T-helper 17 cell (primary cell): ENCODE results near the gene KIFC3. TPM values are rescaled to one million over a fixed set of nuclear protein-coding genes. Genes with fewer than 3 reads are reported as not detected.
"Not testable (repeated sequence)": the region's sequence is repeated elsewhere in the genome, so short reads cannot be mapped to it uniquely, and the experiment has no call there.

Source experiments
- ATAC-seq: fragments of 150-1000 bp; cut with Tn5 transposase; 2 replicates; pipeline ENCODE4 v1.10.0; 2021; ENCODE audit warnings: mild to moderate bottlenecking, moderate library complexity
- DNase-seq, 3 donors: peaks; one replicate each; pipeline versions ENCODE4 v3.0.0 to v3.0.0-alpha.2; 2020 to 2021
- H3K9me3 ChIP-seq: one replicate; pipeline ENCODE4 v1.7.0; 2013; ENCODE audit warnings: low read length, mild to moderate bottlenecking; ENCODE audit not compliant: control insufficient read depth, poor library complexity, severe bottlenecking
- H3K27ac Mint-ChIP-seq: one replicate; pipeline ENCODE4 v1.8.0; 2022; ENCODE audit warnings: mild to moderate bottlenecking, moderate library complexity, mixed read lengths
- H3K27me3 Mint-ChIP-seq: one replicate; pipeline ENCODE4 v1.8.0; 2022; ENCODE audit warnings: mixed read lengths
- H3K36me3 Mint-ChIP-seq: one replicate; pipeline ENCODE4 v1.8.0; 2022; ENCODE audit warnings: low read depth, mixed read lengths
- H3K4me1 Mint-ChIP-seq: one replicate; pipeline ENCODE4 v1.8.0; 2022; ENCODE audit warnings: mild to moderate bottlenecking, mixed read lengths
- H3K4me3 Mint-ChIP-seq: one replicate; pipeline ENCODE4 v1.8.0; 2022; ENCODE audit warnings: mild to moderate bottlenecking, moderate library complexity, mixed read lengths
- total RNA-seq, 4 donors: library from RNA in 2 of 4; stranded (reverse) in 2 of 4; gene quantifications; one replicate each; pipeline ENCODE4 v1.2.3 and lab custom pipeline; 2022 to 2026

KIFC3 gene
- total RNA-seq, 2 donors from 2014 or later, result 0.70 to 15.2 TPM

GRCh38 chr16:57730771-57731730 is 71.2 kb downstream of the KIFC3 start:
- peaks cover 12% of the 10 kb centered on the region for H3K4me1 Mint-ChIP-seq
- DNase-seq (no peak), ATAC-seq (no peak)
- H3K36me3 Mint-ChIP-seq, result peaks cover 3% of the 10 kb centered on the region
- H3K27me3 Mint-ChIP-seq, result no peaks in the 10 kb centered on the region
- H3K27ac Mint-ChIP-seq, result no peak overlapping the region
- H3K9me3 ChIP-seq, result no peaks in the 10 kb centered on the region
- H3K4me3 Mint-ChIP-seq, result no peak overlapping the region

- H3K27me3 Mint-ChIP-seq, H3K27ac Mint-ChIP-seq, H3K4me3 Mint-ChIP-seq, H3K9me3 ChIP-seq, ATAC-seq, H3K36me3 Mint-ChIP-seq, DNase-seq, H3K4me1 Mint-ChIP-seq: not testable (repeated sequence)
Observed at GRCh38 chr16:57729852-57730251, 72.4 kb downstream of the KIFC3 start.

GRCh38 chr16:57729182-57729484 is 73.2 kb downstream of the KIFC3 start:
- no peak overlapping the region for H3K4me3 Mint-ChIP-seq
- H3K27me3 Mint-ChIP-seq, result no peaks in the 10 kb centered on the region
- no peaks in the 10 kb centered on the region for H3K36me3 Mint-ChIP-seq
- H3K27ac Mint-ChIP-seq, result no peak overlapping the region
- H3K4me1 Mint-ChIP-seq, result peaks cover 2% of the 10 kb centered on the region
- no peak for DNase-seq
- no peak for ATAC-seq
- no peaks in the 10 kb centered on the region for H3K9me3 ChIP-seq

GRCh38 chr16:57728336-57729181 is 73.7 kb downstream of the KIFC3 start:
- H3K9me3 ChIP-seq, result no peaks in the 10 kb centered on the region
- H3K36me3 Mint-ChIP-seq, result no peaks in the 10 kb centered on the region
- H3K4me3 Mint-ChIP-seq, result no peak overlapping the region
- peaks cover 2% of the 10 kb centered on the region for H3K4me1 Mint-ChIP-seq
- DNase-seq (no peak), ATAC-seq (no peak)
- H3K27me3 Mint-ChIP-seq, result no peaks in the 10 kb centered on the region
- H3K27ac Mint-ChIP-seq, result no peak overlapping the region

- Mint-ChIP-seq H3K4me3 (no peak overlapping the region), H3K27me3 (peaks cover 4% of the 10 kb centered on the region), H3K4me1 (peaks cover 2% of the 10 kb centered on the region), H3K27ac (no peak overlapping the region), H3K36me3 (no peaks in the 10 kb centered on the region)
- ATAC-seq (no peak), DNase-seq (no peak)
- no peaks in the 10 kb centered on the region for H3K9me3 ChIP-seq
Observed at GRCh38 chr16:57727610-57728009, 74.7 kb downstream of the KIFC3 start.

GRCh38 chr16:57726433-57726947 is 75.8 kb downstream of the KIFC3 start:
- Mint-ChIP-seq H3K4me1 (peaks cover 2% of the 10 kb centered on the region), H3K27ac (no peak overlapping the region), H3K36me3 (no peaks in the 10 kb centered on the region), H3K4me3 (no peak overlapping the region), H3K27me3 (peaks cover 11% of the 10 kb centered on the region)
- no peaks in the 10 kb centered on the region for H3K9me3 ChIP-seq
- DNase-seq (no peak), ATAC-seq (no peak)

- Mint-ChIP-seq H3K27me3 (peaks cover 11% of the 10 kb centered on the region), H3K4me1 (peaks cover 2% of the 10 kb centered on the region), H3K36me3 (no peaks in the 10 kb centered on the region), H3K4me3 (no peak overlapping the region), H3K27ac (no peak overlapping the region)
- DNase-seq (no peak), ATAC-seq (no peak)
- H3K9me3 ChIP-seq, result no peaks in the 10 kb centered on the region
Observed at GRCh38 chr16:57725976-57726375, 76.3 kb downstream of the KIFC3 start.

GRCh38 chr16:57725554-57725953 is 76.7 kb downstream of the KIFC3 start:
- H3K9me3 ChIP-seq, result no peaks in the 10 kb centered on the region
- H3K4me1 Mint-ChIP-seq, result peaks cover 2% of the 10 kb centered on the region
- ATAC-seq, result no peak
- DNase-seq, result no peak
- H3K4me3 Mint-ChIP-seq, result no peak overlapping the region
- H3K36me3 Mint-ChIP-seq, result no peaks in the 10 kb centered on the region
- peaks cover 11% of the 10 kb centered on the region for H3K27me3 Mint-ChIP-seq
- no peak overlapping the region for H3K27ac Mint-ChIP-seq

GRCh38 chr16:57725151-57725550 is 77.1 kb downstream of the KIFC3 start:
- Mint-ChIP-seq H3K36me3 (no peaks in the 10 kb centered on the region), H3K27ac (no peak overlapping the region), H3K4me3 (no peak overlapping the region), H3K27me3 (peaks cover 11% of the 10 kb centered on the region), H3K4me1 (peaks cover 2% of the 10 kb centered on the region)
- H3K9me3 ChIP-seq, result no peaks in the 10 kb centered on the region
- ATAC-seq (no peak), DNase-seq (no peak)

- H3K36me3 Mint-ChIP-seq, result no peaks in the 10 kb centered on the region
- ATAC-seq, result no peak
- peaks cover 13% of the 10 kb centered on the region for H3K27me3 Mint-ChIP-seq
- no peak overlapping the region for H3K27ac Mint-ChIP-seq
- H3K9me3 ChIP-seq, result no peaks in the 10 kb centered on the region
- peaks cover 2% of the 10 kb centered on the region for H3K4me1 Mint-ChIP-seq
- H3K4me3 Mint-ChIP-seq, result no peak overlapping the region
- DNase-seq, result no peak
Observed at GRCh38 chr16:57724531-57724930, 77.8 kb downstream of the KIFC3 start.

- Mint-ChIP-seq H3K27me3 (peaks cover 16% of the 10 kb centered on the region), H3K4me1 (peaks cover 2% of the 10 kb centered on the region), H3K4me3 (no peak overlapping the region), H3K27ac (no peak overlapping the region), H3K36me3 (no peaks in the 10 kb centered on the region)
- no peaks in the 10 kb centered on the region for H3K9me3 ChIP-seq
- no peak for ATAC-seq
- DNase-seq, result no peak
Observed at GRCh38 chr16:57723170-57723569, 79.1 kb downstream of the KIFC3 start.

- no peaks in the 10 kb centered on the region for H3K9me3 ChIP-seq
- peaks cover 2% of the 10 kb centered on the region for H3K4me1 Mint-ChIP-seq
- H3K4me3 Mint-ChIP-seq, result no peak overlapping the region
- H3K27ac Mint-ChIP-seq, result no peak overlapping the region
- peaks cover 16% of the 10 kb centered on the region for H3K27me3 Mint-ChIP-seq
- ATAC-seq, result no peak
- no peaks in the 10 kb centered on the region for H3K36me3 Mint-ChIP-seq
- no peak for DNase-seq
Observed at GRCh38 chr16:57722651-57723050, 79.6 kb downstream of the KIFC3 start.

GRCh38 chr16:57722210-57722499 is 80.1 kb downstream of the KIFC3 start:
- H3K27ac Mint-ChIP-seq, result no peak overlapping the region
- H3K36me3 Mint-ChIP-seq, result no peaks in the 10 kb centered on the region
- no peak overlapping the region for H3K4me3 Mint-ChIP-seq
- ATAC-seq (no peak), DNase-seq (no peak)
- peaks cover 16% of the 10 kb centered on the region for H3K27me3 Mint-ChIP-seq
- no peaks in the 10 kb centered on the region for H3K9me3 ChIP-seq
- H3K4me1 Mint-ChIP-seq, result peaks cover 1% of the 10 kb centered on the region
